Epidermal melanocyte (primary cell): ENCODE measurements around the gene SSX2IP.
"Not testable (repeated sequence)": the region's sequence is repeated elsewhere in the genome, so short reads cannot be mapped to it uniquely, and the experiment has no call there.

Experiments
- DNase-seq: peaks from one replicate; pipeline ENCODE4 v3.0.0; 2011; ENCODE audit warnings: low spot score; ENCODE audit not compliant: insufficient read length

SSX2IP gene, protein sequence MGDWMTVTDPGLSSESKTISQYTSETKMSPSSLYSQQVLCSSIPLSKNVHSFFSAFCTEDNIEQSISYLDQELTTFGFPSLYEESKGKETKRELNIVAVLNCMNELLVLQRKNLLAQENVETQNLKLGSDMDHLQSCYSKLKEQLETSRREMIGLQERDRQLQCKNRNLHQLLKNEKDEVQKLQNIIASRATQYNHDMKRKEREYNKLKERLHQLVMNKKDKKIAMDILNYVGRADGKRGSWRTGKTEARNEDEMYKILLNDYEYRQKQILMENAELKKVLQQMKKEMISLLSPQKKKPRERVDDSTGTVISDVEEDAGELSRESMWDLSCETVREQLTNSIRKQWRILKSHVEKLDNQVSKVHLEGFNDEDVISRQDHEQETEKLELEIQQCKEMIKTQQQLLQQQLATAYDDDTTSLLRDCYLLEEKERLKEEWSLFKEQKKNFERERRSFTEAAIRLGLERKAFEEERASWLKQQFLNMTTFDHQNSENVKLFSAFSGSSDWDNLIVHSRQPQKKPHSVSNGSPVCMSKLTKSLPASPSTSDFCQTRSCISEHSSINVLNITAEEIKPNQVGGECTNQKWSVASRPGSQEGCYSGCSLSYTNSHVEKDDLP

GRCh38 chr1:84690397-84691121, at the start of gene SSX2IP:
Gene SSX2IP (minus strand): TSS chr1:84690461. CDS start chr1:84671219, 19,242 bp downstream.
- DNase-seq: peak; percentile 91

DNA sequence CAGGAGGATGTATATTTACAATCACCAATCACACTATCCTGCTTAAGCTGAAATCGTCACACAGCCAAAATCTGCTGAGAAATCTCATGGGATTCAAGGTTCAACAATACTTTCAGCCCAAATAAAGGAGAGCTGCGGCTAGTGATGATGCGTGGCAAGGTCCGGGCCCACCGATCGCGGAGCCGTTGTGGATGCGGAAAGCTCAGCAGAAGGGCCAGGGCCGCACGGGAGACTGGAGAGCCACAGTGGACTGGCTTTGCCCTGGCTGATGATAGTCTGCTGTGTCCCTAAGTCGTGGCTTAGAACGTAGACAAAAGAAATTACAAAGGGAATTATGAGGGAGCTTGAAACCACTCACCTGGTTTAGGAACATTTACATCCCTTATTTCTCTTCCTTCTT, 48.0 kb upstream of the SSX2IP start:
- DNase-seq: no peak

GRCh38 chr1:84737590-84737989, 47.3 kb upstream of the SSX2IP start:
- no peak for DNase-seq

GRCh38 chr1:84736944-84737343, 46.7 kb upstream of the SSX2IP start:
- DNase-seq: no peak

DNA sequence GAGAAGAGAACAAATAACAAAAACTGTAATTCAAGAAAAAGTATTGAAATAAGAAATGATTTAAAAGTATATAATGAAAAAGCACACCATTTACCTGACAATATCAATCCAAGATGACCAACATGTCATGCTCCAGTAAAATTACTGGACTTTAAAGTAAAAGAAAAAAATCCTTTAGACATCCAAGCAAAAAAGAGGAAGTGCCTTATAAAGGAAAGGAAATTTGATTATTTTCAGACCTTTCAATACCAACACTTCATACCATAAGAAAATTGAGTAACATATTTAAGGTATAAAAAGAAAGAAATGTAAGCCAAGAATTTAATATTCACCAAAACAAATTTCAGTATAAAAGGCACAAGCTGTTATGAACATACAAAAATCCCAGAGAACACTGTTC, 46.2 kb upstream of the SSX2IP start:
- DNase-seq: no peak

GRCh38 chr1:84735483-84735882, 45.2 kb upstream of the SSX2IP start:
- DNase-seq: no peak

- no peak for DNase-seq
Measured at GRCh38 chr1:84732520-84732919, 42.3 kb upstream of the SSX2IP start.

DNA sequence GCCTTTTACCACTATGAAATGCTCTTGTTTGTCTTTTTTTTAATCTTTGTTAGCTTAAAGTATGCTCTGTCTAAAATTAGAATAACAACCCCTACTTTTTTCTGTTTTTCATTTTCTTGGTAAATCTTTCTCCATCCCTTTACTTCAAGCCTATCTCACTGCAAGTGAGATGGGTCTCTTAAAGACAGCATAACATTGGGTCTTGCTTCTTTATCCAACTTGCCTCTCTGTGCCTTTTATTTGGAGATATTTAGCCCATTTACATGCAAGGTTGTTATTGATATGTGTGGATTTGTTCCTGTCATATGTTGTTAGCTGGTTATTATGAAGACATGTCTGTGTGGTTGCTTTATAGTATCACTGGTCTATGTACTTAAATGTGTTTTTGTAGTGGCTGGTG, 41.3 kb upstream of the SSX2IP start:
- DNase-seq: no peak

DNA sequence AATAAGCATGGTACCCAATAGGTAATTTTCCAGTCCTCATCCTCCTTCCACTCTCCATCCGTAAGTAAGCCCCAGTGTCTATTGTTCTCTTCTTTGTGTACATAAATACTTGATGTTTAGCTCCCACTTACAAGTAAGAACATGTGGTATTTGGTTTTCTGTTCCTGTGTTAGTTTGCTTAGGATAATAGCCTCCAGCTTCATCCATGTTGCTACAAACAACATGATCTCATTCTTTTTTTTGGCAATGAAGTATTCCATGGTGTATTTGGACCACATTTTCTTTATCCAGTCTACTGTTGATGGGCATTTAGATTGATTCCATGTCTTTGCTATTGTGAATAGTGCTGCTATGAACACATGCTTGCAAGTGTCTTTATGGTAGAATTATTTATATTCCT, 37.5 kb upstream of the SSX2IP start:
- not testable (repeated sequence) for DNase-seq

GRCh38 chr1:84726593-84727499, 36.6 kb upstream of the SSX2IP start:
- no peak for DNase-seq

GRCh38 chr1:84724128-84724860, 34.0 kb upstream of the SSX2IP start:
- DNase-seq: no peak

DNA sequence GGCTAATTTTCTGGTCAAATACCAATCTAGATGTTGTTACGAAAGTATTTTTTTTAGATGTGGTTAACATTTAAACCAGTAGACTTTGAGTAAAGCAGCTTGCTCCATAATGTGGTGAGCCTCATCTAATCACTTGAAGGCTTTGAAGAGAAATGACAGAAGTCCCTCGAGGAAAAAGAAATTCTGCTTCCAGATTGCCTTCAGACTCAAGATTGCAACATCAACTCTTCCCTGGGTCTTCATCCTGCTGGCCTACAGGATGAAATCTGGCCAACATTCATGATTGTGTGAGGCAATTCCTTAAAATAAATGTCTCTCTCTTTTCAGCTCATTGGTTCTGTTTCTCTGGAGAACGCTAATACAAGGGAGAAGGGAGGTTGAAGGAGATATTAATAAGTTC, 32.5 kb upstream of the SSX2IP start:
- no peak for DNase-seq

GRCh38 chr1:84721872-84722271, 31.6 kb upstream of the SSX2IP start:
- not testable (repeated sequence) for DNase-seq

DNA sequence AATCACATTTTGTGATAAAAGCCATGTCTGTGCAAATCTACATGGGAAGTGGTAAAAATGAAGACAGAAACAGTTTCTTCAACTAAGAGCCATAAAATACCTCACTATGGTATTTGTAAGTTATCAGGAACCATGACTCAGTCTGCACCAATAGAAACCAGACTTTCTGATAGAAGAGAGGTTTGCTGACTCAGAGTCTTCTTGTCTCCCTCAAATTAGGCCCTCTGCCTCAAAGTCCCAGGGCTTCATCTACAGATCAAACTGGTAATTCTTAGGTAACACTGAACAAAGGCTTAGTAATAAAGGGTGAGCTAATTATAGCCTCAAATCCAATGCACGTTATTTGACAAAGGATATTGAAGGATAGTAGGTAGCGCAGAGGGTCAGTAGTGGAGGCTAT, 30.9 kb upstream of the SSX2IP start:
- DNase-seq: no peak

- DNase-seq: peak; percentile 37
Measured at GRCh38 chr1:84720221-84720780, 30.0 kb upstream of the SSX2IP start.

DNA sequence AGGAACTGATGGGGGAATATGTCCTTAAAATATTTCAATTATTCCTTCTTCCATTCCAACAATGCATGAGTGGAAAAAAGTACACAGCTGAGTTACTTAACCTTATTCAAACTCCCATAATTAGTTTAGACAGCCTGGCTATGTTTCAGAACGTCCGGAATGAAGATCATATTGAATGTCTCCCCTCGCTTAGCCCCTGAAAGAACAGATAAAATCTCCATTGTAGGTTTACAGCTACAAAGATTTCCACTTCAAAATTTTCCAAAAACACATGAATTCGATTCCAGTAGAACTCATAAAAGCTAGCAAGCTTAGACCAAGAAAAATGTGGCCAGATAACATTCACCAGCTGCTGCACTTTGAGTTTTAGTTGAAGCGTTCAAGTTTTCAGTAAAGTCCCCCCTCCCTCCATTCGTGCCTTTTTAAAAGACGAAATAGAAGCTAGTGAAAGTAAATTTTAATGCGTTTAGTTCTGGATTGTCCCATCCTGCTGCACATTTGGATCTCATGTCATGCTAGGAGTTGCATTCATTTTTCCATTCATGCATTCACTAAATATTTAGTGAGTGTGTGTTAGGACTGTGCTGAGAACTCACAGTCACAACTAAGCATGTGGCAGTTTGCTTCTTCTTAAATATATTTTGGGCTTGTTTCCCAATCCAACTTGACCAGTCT, 29.4 kb upstream of the SSX2IP start:
- peak; percentile 54 for DNase-seq

- DNase-seq: no peak
Measured at GRCh38 chr1:84715342-84716019, 25.2 kb upstream of the SSX2IP start.

GRCh38 chr1:84712276-84712874, 22.1 kb upstream of the SSX2IP start:
- no peak for DNase-seq

DNA sequence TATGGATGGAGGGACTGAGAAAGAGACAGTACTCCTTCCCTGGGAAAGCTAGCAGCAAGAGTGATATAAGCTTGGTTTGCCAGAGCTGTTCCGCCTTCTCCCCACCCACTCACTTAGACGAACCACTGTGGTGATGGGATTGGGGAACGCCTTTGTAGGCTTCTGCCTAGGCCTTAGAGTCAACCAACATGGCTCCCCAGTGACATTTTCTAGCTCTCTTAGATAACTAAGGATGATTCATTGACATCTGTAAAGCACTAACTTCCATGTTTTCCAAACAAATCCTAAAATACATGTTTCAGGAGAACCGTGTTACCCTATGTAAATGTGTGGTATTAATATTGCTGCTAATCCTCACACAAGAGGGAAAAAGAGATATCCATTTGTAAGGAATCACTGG, 21.6 kb upstream of the SSX2IP start:
- DNase-seq: no peak
